Erythroblast (primary cell): Measurements from ENCODE around the gene TRAIP.
"Not testable (repeated sequence)": the region's sequence is repeated elsewhere in the genome, so short reads cannot be mapped to it uniquely, and the experiment has no call there.

ENCODE experiments used
- GATA1 ChIP-seq: IDR thresholded peaks from 2 replicates; pipeline ENCODE4 v1.6.1; 2011; ENCODE audit warnings: low read depth, mild to moderate bottlenecking, control low read depth, low read length, moderate library complexity
- POLR2A ChIP-seq: IDR thresholded peaks from 2 replicates; pipeline ENCODE4 v1.6.1; 2011; ENCODE audit warnings: mild to moderate bottlenecking, low read length

- TF ChIP-seq GATA1, POLR2A: not testable (repeated sequence)
Observed at GRCh38 chr3:49780975-49781365, 75.4 kb downstream of the TRAIP start.
